Osteoblast (primary cell): ENCODE results near the gene ASB3. TPM values are rescaled to one million over a fixed set of nuclear protein-coding genes. Genes with fewer than 3 reads are reported as not detected.
"Not testable (repeated sequence)": the region's sequence is repeated elsewhere in the genome, so short reads cannot be mapped to it uniquely, and the experiment has no call there.

Source experiments
- DNase-seq: peaks from one replicate; pipeline ENCODE4 v3.0.0; 2011; ENCODE audit warnings: low spot score, mixed read lengths; ENCODE audit not compliant: insufficient read length; ENCODE audit errors: missing footprints
- H2AFZ ChIP-seq: 2 replicates; pipeline ENCODE4 v1.6.0; 2011; ENCODE audit warnings: mild to moderate bottlenecking, low read length
- H3K27ac ChIP-seq: 2 replicates; pipeline ENCODE4 v1.5.1; 2011; ENCODE audit warnings: mild to moderate bottlenecking, low read depth, low read length, moderate library complexity
- H3K27me3 ChIP-seq: 2 replicates; pipeline ENCODE4 v1.6.0; 2012; ENCODE audit warnings: mild to moderate bottlenecking, control low read depth, inconsistent platforms, low read length, moderate library complexity; ENCODE audit not compliant: insufficient read depth
- H3K36me3 ChIP-seq: 2 replicates; pipeline ENCODE4 v1.5.1; 2011; ENCODE audit warnings: mild to moderate bottlenecking, low read length, control low read depth, moderate library complexity; ENCODE audit not compliant: insufficient read depth
- H3K4me1 ChIP-seq: 2 replicates; pipeline ENCODE4 v1.5.1; 2011; ENCODE audit warnings: mild to moderate bottlenecking, low read length, control low read depth, moderate library complexity; ENCODE audit not compliant: insufficient read depth
- H3K4me2 ChIP-seq: 2 replicates; pipeline ENCODE4 v1.6.0; 2011; ENCODE audit warnings: mild to moderate bottlenecking, low read length; ENCODE audit not compliant: insufficient read depth
- H3K4me3 ChIP-seq: fragments of 200-600 bp; sonication (generic); 3 replicates; pipeline ENCODE4 v1.5.1; 2012; ENCODE audit warnings: mild to moderate bottlenecking, low read length, inconsistent platforms; ENCODE audit not compliant: insufficient read depth
- H3K79me2 ChIP-seq: 2 replicates; pipeline ENCODE4 v1.6.0; 2012; ENCODE audit warnings: mild to moderate bottlenecking, low read length, control low read depth, inconsistent platforms; ENCODE audit not compliant: insufficient read depth
- H3K9me3 ChIP-seq: 2 replicates; pipeline ENCODE4 v1.5.1; 2011; ENCODE audit warnings: low read depth, low read length, control low read depth
- H4K20me1 ChIP-seq: 2 replicates; pipeline ENCODE4 v1.6.0; 2012; ENCODE audit warnings: mild to moderate bottlenecking, low read length, control low read depth; ENCODE audit not compliant: insufficient read depth
- CTCF ChIP-seq: IDR thresholded peaks from 2 replicates; pipeline ENCODE4 v1.5.1; 2011; ENCODE audit warnings: mild to moderate bottlenecking, low read depth, low read length, moderate library complexity; ENCODE audit errors: extremely low read depth
- total RNA-seq: library from RNA; depleted of rRNA; stranded (reverse); fragments of >200 nt; gene quantifications from 2 replicates; pipeline ENCODE4 v1.2.3, GENCODE V29; 2012

ASB3 gene
- total RNA-seq, 1 donor, result 21.4 TPM

DNA sequence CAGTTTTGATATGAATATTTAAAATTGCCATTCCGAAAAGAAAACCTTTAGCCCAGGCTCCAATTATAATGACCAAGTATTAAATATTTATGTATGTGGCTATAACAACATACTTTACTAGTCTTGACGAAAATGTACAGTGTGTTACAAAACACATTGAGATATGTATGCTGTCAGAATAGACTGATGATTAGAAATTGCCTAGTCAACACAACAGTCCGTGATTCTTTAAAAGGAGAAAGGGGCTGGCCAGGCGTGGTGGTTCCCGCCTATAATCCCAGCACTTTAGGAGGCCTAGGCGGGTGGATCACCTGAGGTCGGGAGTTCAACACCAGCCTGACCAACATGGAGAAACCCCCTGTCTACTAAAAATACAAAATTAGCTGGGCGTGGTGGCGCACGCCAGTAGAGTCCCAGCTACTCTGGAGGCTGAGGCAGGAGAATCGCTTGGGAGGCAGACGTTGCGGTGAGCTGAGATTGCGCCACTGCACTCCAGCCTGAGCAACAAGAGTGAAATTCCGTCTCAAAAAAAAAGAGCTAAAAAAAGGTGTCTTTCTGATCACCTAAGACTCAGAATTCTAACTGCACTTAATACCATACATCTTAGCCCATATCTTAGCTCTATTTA lies 17.3 kb downstream of the ASB3 start:
- H3K79me2 ChIP-seq, result peaks cover 25% of the 10 kb centered on the region
- H3K27me3 ChIP-seq, result no peaks in the 10 kb centered on the region
- H2AFZ ChIP-seq, result no peak overlapping the region
- no peak overlapping the region for H3K4me3 ChIP-seq
- no peaks in the 10 kb centered on the region for H4K20me1 ChIP-seq
- peaks cover 13% of the 10 kb centered on the region for H3K4me1 ChIP-seq
- H3K9me3 ChIP-seq, result no peaks in the 10 kb centered on the region
- DNase-seq, result no peak
- no peak for TF ChIP-seq CTCF
- no peaks in the 10 kb centered on the region for H3K36me3 ChIP-seq
- H3K4me2 ChIP-seq, result no peak overlapping the region
- no peak overlapping the region for H3K27ac ChIP-seq

- H3K4me1 ChIP-seq, result peaks cover 13% of the 10 kb centered on the region
- no peaks in the 10 kb centered on the region for H3K27me3 ChIP-seq
- H3K79me2 ChIP-seq, result peaks cover 20% of the 10 kb centered on the region
- peak overlapping the region; percentile 88 for H2AFZ ChIP-seq
- H4K20me1 ChIP-seq, result no peaks in the 10 kb centered on the region
- H3K27ac ChIP-seq, result peak overlapping the region; percentile 70
- peaks cover 5% of the 10 kb centered on the region for H3K36me3 ChIP-seq
- TF ChIP-seq CTCF, result no peak
- peak; percentile 73 for DNase-seq
- peak overlapping the region; percentile 79 for H3K4me3 ChIP-seq
- peak overlapping the region; percentile 98 for H3K4me2 ChIP-seq
- no peaks in the 10 kb centered on the region for H3K9me3 ChIP-seq
These were observed 18.6 kb downstream of the ASB3 start for GRCh38 chr2:53768242-53768542.

- Histone ChIP-seq H3K4me3 (peak within 1 kb of the TSS; percentile 79), H3K79me2 (peaks cover 20% of the 10 kb centered on the region), H3K4me1 (peaks cover 13% of the 10 kb centered on the region), H3K4me2 (peak within 1 kb of the TSS; percentile 98), H3K9me3 (no peaks in the 10 kb centered on the region), H3K27ac (peak within 1 kb of the TSS; percentile 70), H3K36me3 (peaks cover 11% of the 10 kb centered on the region), H4K20me1 (no peaks in the 10 kb centered on the region), H2AFZ (peak within 1 kb of the TSS; percentile 88), H3K27me3 (no peaks in the 10 kb centered on the region)
- peak; percentile 83 for DNase-seq
- no peak for TF ChIP-seq CTCF
These were observed 19.1 kb downstream of the ASB3 start, which contains the start of gene CHAC2 for GRCh38 chr2:53767405-53768241. TSS of gene CHAC2 (plus strand) at chr2:53767804. CDS start at chr2:53767887, 83 bp downstream.

GRCh38 chr2:53765767-53766166 lies 21.0 kb downstream of the ASB3 start:
- peaks cover 20% of the 10 kb centered on the region for H3K79me2 ChIP-seq

GRCh38 chr2:53757206-53757605 lies 29.5 kb downstream of the ASB3 start:
- H3K36me3 ChIP-seq, H3K27me3 ChIP-seq, H3K27ac ChIP-seq: not testable (repeated sequence)

More at GRCh38 chr2:53765767-53766166, 21.0 kb downstream of the ASB3 start:
- TF ChIP-seq CTCF, result no peak
- Histone ChIP-seq H3K9me3 (no peaks in the 10 kb centered on the region), H3K4me2 (no peak overlapping the region), H3K4me3 (no peak overlapping the region), H4K20me1 (no peaks in the 10 kb centered on the region), H3K36me3 (peaks cover 11% of the 10 kb centered on the region), H3K4me1 (peaks cover 13% of the 10 kb centered on the region), H2AFZ (no peak overlapping the region), H3K27ac (no peak overlapping the region), H3K27me3 (no peaks in the 10 kb centered on the region)
- no peak for DNase-seq

More at GRCh38 chr2:53757206-53757605, 29.5 kb downstream of the ASB3 start:
- not testable (repeated sequence) for H3K9me3 ChIP-seq, H4K20me1 ChIP-seq, H3K79me2 ChIP-seq, H3K4me1 ChIP-seq, H2AFZ ChIP-seq, H3K4me3 ChIP-seq, DNase-seq, H3K4me2 ChIP-seq
